Gastroesophageal sphincter (tissue), 3 donors: ENCODE measurements around the gene PTPRO.

ENCODE experiments used
- CTCF ChIP-seq, 4 experiments: fragments of 200-600 bp in 2 of 4; fragments of 450-650 bp in 2 of 4; sonication (generic) in 1 of 4; IDR thresholded peaks; one replicate each; pipeline ENCODE4 v1.5.1; 2017 to 2019; ENCODE audit warnings: antibody characterized with exemption in 4 of 4, mild to moderate bottlenecking in 2 of 4, moderate library complexity in 2 of 4
- EP300 ChIP-seq: sonication (generic); formaldehyde crosslinking; IDR thresholded peaks from one replicate; pipeline ENCODE4 v1.6.1; 2017; ENCODE audit warnings: antibody characterized with exemption, mild to moderate bottlenecking
- POLR2A ChIP-seq, 2 donors: fragments of 450-650 bp; IDR thresholded peaks; one replicate each; pipeline ENCODE4 v1.6.1; 2017; ENCODE audit warnings: antibody characterized with exemption in 2 of 2, mild to moderate bottlenecking in 2 of 2, moderate library complexity in 1 of 2
- POLR2AphosphoS5 ChIP-seq: sonication (generic); formaldehyde crosslinking; IDR thresholded peaks from one replicate; pipeline ENCODE4 v1.6.1; 2017; ENCODE audit warnings: antibody characterized with exemption

GRCh38 chr12:15443050-15443449 lies 120.7 kb downstream of the PTPRO start:
- no peak for TF ChIP-seq CTCF (IDR thresholded peaks at IDR 0.05)
- TF ChIP-seq POLR2AphosphoS5, result no peak
- no peak for TF ChIP-seq POLR2A (IDR thresholded peaks at IDR 0.05)
- TF ChIP-seq EP300, result no peak
